SH-SY5Y (cell line): ENCODE measurements around the gene ASB6.

Experiments
- GATA2 ChIP-seq: IDR thresholded peaks from 2 replicates; pipeline ENCODE4 v1.6.1; 2011; ENCODE audit warnings: mild to moderate bottlenecking, low read depth, low read length
- GATA3 ChIP-seq: IDR thresholded peaks from 2 replicates; pipeline ENCODE4 v1.6.1; 2011; ENCODE audit warnings: low read depth, mild to moderate bottlenecking, low read length, moderate library complexity

DNA sequence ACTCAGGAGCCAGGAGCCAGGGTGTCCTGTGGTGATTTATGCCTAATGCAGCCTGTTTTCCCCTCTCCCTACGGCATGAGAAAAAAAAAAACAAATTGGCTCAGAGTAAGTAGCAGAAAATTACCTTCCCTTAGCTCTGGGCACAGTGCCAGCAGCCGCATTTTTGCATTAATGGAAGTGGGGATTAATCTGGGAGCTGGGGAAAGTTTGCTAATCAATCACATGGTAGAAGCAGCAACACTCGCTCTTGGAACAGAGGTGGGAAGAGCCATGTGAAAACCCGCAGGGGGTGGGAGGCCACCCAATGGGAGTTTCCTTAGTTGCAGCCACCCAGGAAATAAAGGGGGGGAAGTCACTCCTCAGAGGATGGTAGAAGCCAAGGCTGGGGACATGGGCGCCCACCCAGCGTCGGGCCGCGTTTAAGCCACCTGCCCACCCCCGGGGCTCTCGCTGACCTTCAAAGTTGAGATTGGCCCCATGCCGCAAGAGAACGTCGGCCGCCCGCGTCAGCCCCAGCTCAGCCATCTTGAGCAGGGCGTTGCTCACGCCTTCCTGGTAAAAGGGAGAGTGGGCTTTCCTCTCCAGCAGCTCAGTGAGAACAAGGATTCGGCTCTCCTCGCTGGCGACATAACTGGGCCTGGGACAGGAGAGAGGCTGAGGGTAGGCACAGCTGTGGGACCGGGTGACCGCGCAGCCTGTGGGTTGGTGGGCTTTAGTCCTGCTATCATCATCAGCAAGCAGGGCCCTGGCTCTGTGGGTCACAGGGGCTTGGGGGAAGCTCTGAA lies 1.7 kb downstream of the ASB6 start:
- TF ChIP-seq GATA3 = no peak
- TF ChIP-seq GATA2 = no peak
